Esophagus mucosa (tissue), 1 donor: ENCODE data around the gene PANX3. TPM values are rescaled to one million over a fixed set of nuclear protein-coding genes. Genes with fewer than 3 reads are reported as not detected.

Source experiments
- ATAC-seq: fragments of 200-7000 bp; cut with Tn5 transposase; one replicate; pipeline ENCODE4 v1.9.1; 2020
- total RNA-seq: library from RNA; stranded (reverse); gene quantifications from one replicate; pipeline ENCODE4 v1.2.4, GENCODE V29; 2023
- donor health status: DM: yes; HTN: yes; CAD: no.

Gene PANX3
- total RNA-seq, 1 donor from 2014 or later, result not detected

DNA sequence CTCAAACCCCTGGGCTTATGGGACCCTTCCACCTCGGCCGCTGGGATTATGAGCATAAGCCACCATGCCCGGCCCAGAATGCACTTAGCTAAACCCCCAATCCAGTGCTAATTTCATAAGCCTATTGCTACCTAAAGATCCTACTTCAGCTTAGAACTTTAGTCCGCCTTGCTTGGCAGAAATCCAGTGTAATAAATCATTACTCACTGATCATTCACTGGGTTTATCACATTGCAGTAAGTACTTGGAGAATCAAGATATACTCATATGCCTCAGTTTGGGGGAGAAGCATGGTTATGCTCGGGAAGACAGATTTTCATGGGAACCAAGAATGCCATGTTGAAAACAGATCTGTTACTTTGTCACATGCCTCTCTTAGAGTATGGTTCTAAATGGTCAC is 7.6 kb downstream of the PANX3 start:
- ATAC-seq, result no peak

DNA sequence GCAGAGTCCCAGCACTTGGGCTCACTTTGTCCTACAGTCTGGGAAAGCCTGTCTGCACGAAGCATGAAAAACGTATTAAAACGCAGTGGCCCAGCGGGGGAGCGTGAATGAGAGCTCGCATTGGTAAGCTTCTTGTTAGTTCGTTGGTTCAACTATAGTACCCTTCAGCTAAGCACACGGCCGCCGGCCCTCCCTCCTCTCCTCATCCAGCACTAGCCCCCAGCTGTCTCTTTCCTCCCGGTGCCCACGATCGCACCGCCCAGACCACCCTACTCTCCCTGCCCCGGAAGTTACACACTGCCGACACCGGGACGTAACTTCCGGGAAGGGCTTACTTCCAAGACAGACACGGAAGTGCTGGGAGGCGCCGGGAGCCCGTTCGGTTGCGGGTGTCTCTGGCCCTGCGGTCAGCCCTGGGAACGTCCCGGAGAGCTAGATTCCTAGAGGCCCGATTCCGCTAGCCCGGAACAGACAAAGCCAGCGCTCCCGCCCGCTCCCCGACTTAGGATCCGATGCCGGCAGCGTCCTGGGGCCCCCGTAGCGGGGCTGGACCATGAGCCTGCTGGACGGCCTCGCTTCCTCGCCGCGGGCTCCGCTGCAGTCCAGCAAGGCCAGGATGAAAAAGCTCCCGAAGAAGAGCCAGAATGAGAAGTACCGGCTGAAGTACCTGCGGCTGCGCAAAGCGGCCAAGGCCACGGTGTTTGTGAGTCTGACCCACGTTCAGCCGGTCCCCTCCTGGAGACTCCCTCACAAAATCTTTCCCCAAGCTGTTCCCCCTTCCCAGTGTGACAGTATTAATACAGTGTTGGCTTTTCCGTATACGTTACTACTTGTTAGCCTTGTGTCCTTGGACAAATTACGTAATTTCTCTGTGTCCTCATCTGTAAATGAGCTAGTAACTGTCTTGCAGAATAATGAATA is 11.6 kb downstream of the PANX3 start, which contains the start of gene TBRG1:
Gene TBRG1 (plus strand): TSS at position 334 of the 921 bp plus-strand sequence. CDS start 220 bp downstream, at position 554.
- ATAC-seq, result peak; percentile 94

- ATAC-seq, result no peak
These were observed 12.8 kb downstream of the PANX3 start for GRCh38 chr11:124623861-124624525.

DNA sequence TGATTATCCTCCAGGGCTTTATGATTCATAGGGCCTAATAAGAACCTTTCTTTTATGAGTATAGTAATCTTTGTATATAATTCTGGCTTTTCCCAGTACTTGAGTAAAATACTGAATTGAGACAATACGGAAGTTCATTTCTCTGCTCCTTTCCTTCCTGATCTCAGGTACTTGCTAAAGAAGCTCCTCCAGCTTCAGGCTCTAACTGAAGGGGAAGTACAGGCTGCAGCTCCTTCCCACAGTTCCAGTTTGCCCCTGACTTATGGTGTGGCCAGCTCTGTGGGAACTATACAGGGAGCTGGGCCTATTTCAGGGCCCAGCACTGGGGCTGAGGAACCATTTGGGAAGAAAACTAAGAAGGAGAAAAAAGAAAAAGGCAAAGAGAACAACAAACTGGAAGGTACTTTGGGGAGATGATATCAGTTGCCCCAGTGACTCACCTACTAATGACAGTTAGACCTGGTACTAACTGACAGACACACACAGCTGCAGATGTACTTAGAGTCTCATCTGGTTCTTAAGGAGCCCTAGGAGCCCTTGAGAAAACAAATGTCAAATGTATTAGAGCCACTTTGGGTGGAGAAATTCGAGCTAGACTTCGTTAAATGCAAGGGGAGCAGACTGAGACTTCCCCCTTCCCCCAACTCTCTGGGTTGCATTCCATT is 14.4 kb downstream of the PANX3 start:
- ATAC-seq, result no peak

DNA sequence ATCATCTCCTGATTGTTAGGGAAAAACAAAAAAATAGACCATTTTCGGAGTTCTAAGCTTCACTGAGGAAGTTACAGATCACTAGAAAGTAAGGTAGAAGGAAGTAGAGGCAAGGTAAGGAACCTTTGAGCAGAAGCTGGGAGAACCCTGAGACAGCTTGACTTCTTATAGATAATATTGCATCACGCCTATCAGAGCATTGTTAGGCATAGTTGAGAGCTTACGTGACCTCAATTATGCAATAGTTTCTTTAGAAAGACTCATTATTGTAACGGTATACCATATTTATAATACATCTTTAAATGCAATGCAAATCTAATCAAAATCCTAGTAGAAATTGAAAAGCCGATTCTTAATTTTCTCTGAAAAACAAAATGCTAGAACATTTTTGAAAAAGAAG is 16.3 kb downstream of the PANX3 start:
- no peak for ATAC-seq

DNA sequence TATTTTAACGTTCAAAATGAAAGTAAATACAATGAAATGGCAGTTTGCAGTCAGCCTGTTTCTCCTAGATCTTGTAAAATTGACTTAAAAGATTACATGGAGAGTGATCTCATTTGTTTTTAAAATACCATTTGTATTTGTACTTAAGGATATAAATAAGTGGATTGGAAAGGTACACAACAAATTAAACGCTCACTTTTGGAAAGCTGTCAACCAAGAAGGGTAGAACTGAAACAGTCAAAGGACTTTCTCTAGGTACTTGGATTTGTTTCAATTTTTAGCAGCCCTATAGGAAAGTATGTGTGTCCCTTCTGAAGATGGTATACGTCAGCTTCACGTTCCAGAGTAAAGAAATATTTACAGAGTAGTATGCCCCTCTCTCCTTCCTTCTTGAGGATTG is 18.7 kb downstream of the PANX3 start:
- no peak for ATAC-seq

DNA sequence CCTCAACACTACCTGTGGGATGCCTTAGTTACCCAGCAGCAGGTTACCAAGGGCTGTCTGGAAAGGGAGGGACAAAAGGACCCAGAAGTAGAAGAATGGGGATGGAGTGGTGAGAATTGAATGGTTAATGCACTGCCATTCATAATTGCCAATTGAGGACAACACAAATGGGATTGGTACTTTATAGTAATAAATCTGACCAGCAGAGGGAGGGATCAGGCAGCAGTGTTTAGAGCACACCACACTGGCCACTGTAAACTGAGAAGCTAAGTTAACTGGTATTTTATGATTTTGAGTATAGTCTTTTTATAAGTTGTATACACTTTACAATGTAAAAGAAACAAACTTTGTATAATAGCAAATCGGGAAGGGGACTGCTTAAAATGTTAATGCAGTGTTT is 22.1 kb downstream of the PANX3 start:
- no peak for ATAC-seq

- no peak for ATAC-seq
These were observed 24.7 kb downstream of the PANX3 start for GRCh38 chr11:124635932-124636331.

DNA sequence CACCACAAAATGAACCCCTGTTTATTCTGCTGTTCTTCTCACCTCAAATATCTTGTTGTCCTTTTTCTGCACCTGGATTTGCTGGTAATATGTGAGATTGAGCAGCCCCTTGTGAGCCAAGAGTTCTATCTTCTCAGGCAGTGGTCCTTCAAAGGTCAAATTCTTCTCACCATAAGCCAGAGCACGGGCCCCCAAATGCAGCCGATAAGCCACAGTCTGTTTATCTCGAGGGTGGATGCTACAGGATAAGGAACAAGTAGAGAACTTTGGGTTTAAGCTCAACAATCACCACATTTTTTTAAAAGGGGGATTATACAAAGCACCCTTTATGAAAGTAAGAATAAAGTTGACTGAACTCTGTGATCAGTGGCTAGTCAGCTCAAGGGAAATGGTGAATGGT is 27.3 kb downstream of the PANX3 start:
- ATAC-seq, result no peak

DNA sequence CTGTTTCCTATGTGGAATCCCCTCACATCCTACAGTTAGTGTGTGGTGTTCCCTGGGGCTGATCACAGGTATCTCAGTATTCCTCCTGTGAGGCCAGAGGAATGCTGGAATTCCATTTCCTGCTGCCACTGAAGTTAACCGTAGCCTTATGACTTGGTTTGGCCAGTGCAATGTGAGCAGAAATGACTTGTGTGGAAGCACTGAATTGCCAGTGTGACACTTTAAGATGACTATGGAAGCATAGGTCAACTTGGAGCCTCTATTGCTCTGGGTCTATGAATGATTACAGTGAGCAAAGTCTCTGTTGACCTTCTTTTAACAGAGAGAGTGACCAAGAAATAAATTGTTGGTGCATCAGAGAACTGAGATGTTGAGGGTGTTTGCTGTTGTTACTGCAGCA is 28.0 kb downstream of the PANX3 start:
- ATAC-seq, result no peak

- ATAC-seq, result peak; percentile 40
These were observed 29.4 kb downstream of the PANX3 start for GRCh38 chr11:124640666-124641065.

DNA sequence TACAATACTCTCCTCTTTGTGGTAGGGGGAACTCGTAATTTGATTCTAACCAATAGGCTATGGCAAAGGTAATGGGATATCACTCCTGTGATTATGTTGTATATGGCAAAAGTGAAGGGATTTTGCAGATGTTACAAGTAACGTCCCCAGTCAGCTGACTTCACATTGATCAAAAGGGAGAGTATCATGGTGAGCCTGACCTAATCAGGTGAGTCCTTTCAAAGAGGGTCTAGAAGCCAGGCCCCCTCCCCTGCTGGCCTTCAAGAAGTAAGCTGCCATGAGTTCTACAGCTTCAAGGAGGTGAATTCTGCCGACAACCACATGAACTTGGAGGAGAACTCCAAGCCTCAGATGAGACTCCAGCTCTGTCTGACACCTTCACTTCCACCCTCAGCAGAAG is 31.4 kb downstream of the PANX3 start:
- no peak for ATAC-seq

DNA sequence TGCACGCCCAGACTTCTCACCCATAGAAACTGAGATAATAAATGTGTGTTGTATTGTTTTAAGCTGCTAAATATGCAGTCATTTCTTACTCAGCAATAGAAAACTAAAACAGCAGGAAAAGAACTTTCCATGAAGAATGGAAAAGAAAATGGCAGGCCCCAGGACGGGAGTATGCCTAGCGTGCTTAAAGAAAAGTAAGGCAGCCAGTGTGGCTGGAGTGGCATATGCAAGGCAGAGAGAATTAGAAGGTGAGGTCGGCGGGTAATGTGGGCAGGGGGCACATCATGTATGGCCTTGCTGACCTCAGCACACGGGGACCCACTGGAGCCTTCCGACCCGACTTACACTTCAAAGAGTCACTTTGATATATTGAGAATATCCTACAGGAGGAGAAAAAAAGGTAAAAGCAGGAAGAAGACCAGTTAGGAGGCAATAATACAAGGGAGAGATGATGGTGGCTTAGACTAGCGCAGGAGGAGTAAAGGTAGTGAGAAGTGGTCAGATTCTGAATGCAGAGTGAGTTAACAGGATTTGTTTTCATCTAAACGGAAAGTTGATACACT is 31.9 kb downstream of the PANX3 start:
- ATAC-seq, result no peak

GRCh38 chr11:124643605-124644425 is 32.6 kb downstream of the PANX3 start:
- no peak for ATAC-seq

DNA sequence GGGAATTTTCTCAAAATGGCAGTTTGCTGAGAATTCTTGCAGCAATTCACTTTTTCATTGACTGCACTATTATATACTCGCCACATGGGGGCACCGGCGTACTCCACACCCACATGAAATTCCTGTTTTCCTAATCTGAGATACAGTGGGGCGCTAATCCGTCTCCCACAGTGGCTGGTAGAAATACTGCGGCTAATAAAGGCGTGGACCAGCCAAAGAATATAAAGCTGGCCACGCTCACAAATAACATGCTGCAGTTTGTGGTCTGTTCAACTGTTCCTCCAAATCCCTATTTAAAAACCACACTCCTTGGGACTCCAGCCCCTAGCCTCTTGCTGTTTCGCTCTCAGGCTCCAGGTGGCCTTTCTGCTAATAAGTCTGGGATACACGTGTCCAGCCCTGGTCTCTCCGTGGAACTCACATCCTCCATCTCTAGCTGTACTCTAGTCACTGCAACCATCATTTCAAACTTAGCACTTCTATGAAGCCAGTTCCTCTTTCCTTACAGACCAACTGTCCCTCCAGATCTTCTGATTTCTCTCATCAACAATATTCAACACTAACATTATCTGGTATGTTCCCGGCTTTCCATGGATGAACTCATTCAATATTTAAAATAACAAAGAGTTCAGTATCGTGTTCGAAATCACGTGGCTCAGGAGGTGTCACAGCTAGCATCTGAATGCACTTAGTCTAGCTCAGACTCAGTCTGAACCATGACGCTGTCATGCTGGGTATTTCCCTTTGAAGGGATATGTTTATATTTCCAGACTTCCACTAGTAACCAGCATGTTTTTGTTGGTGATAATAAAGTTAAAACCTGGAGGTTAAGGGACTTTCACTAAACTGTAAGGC is 33.4 kb downstream of the PANX3 start:
- ATAC-seq, result peak; percentile 89

DNA sequence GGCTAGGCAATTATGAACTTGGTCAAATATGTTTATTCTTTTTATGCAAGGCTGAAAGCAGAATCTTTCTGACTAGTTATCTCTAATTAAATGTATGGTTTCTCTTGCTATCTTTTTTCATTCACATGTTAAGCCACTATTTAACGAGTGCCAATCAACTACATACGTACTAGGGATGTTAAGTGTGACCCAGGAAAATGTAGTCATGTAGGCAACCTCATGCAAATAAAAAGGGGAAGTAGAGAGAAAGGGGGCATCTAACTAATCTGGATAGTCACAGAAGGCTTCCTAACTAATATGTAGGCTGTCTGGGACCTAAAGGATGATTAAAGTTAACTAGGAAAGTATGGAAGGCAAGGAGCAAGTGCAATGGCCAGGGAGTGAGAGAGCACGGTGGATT is 34.9 kb downstream of the PANX3 start:
- ATAC-seq, result no peak

DNA sequence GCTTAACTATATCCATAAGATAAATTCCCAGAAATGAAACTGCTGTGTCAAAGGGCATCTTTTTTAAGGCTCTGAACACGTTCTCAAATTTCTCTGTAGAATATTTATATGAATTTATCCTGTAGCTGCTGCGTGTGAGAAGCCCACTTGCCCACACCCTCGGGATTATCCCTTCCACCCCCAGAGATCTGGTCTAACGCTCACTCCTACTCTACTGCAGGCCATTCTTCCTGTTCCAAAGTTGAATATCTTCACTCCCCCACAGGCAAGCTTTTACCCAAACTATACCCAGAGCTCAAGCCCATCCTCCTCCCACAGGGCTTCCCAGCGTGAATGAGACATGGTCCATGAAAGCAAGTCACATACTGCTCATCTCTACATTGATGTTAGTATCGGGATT is 37.4 kb downstream of the PANX3 start:
- ATAC-seq, result no peak

- ATAC-seq, result no peak
These were observed 45.8 kb downstream of the PANX3 start for GRCh38 chr11:124656774-124657630.

DNA sequence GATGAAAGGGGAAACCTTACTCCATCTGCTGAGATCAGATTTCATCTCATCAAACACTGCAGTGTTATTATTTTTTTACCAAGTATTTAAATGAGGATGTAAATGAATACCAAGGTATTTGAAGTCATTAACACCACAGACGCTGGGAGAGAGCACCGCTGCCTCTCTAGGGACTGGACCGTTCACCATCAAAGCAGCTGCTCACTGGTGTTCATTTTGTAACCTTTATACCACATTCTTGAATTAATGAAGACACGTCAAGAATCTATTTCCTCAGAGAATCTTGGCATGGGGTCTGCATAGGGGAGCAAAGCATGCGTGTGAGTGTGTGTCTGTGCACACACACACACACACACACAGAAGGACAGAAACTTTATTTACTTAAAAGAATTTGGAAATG is 46.7 kb downstream of the PANX3 start:
- ATAC-seq, result no peak

DNA sequence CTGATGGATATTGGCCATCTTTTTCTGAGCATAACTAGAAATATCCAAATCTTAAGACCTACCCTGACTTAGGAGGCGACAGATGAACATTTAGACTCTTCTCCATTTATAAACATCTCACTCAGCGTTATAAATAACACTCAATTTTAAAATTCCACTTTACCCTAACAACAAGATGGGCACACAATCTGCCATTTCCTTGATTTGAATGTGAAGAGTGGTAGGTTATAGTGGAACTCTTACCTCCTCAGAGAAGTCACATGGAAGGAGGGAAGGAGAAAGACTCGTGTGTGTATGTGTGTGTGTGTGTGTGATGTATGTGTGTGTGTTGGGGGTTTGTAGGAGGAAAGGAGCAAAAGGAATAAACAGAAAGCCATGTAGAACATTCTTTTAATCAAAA is 47.3 kb downstream of the PANX3 start:
- no peak for ATAC-seq
